H1 (cell line): ENCODE results near the gene DNAJB8. TPM values are rescaled to one million over a fixed set of nuclear protein-coding genes. Genes with fewer than 3 reads are reported as not detected.

ENCODE experiments used
- CTBP2 ChIP-seq: IDR thresholded peaks from 2 replicates; pipeline ENCODE4 v1.7.0; 2011; ENCODE audit warnings: borderline replicate concordance, mild to moderate bottlenecking, moderate library complexity, mixed read lengths, low read length; ENCODE audit not compliant: insufficient read depth, insufficient read length
- E2F6 ChIP-seq: IDR thresholded peaks from 2 replicates; pipeline ENCODE4 v1.6.1; 2012; ENCODE audit warnings: inconsistent platforms
- HDAC6 ChIP-seq: IDR thresholded peaks from one replicate; pipeline ENCODE4 v1.7.1; 2012; ENCODE audit warnings: low read depth, mild to moderate bottlenecking, inconsistent platforms, low read length, moderate library complexity
- polyA plus RNA-seq, 7 experiments: library from polyadenylated mRNA; depleted of rRNA in 3 of 7; stranded (reverse) in 5 of 7; unstranded in 2 of 7; fragments of >200 nt in 5 of 7; fragments of 200-250 nt in 2 of 7; gene quantifications; 1 replicate in 5 of 7; 2 replicates in 1 of 7; 4 replicates in 1 of 7; pipeline versions ENCODE4 v1.2.1 to v1.2.3, GENCODE V29; 2011 to 2013; ENCODE audit warnings: missing spikeins in 2 of 7, mixed read lengths in 2 of 7
- total RNA-seq: library from RNA; stranded (reverse); fragmentation: NEBNext Ultra II Directional; extraction: Animal tissue kit (Norgen Biotek cat#: 25700); gene quantifications from 2 replicates; pipeline ENCODE4 v1.2.1, GENCODE V29; 2021
- TF ChIP-seq, protein P1 (sequence below): fragments of 300-600 bp; sonication (generic); IDR thresholded peaks from 2 replicates; pipeline ENCODE4 v1.7.1; 2012; ENCODE audit warnings: low read length, moderate library complexity, mild to moderate bottlenecking, inconsistent platforms; ENCODE audit not compliant: insufficient replicate concordance

DNAJB8 gene
- total and polyA plus RNA-seq, 2 of the 8 experiments (the other 6 are each of a cell fraction or from before 2014, with no cell fraction given), result not detected

DNA sequence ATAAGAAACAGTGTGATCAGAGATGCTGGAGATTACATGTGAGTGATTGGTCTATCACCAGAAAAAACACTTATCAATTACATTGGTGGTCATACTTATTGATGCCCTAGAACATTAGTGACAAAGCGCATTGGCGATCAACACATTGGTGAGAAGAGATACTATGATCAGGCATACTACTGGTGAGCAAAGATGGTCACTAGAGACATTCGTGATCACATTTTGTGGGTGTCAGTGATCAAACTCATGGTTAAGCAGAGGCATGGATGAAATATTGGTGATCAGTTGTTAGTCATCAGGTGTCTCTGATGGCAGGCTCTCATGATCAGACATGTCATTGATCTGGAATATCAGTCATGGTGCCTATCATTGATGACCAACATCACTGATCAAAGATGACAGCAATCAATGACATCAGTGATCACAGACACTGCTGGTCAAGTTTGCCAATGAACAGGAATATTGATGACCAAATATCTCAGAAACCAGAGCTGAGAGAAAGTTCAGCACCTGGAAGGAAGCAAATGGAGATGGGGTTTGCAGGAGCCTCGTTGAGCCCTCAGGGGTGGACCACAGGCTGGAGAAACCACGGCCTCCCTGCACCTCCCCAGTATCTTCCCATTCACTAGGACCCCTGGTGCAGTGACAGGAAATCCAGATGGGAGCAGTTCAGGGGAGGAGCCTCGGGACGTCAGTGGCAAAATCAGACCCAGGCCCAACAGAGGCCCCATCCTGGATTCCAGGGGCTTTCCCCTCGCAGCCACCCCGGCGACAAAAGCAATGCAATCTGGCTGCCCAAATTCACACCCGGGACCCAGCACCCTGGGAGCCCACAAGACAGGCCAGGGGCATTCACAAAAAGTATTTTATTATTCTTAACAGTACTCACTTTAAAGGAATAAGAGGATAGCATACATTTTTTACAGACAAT is 12.2 kb upstream of the DNAJB8 start (continued):
- TF ChIP-seq, protein P1, sequence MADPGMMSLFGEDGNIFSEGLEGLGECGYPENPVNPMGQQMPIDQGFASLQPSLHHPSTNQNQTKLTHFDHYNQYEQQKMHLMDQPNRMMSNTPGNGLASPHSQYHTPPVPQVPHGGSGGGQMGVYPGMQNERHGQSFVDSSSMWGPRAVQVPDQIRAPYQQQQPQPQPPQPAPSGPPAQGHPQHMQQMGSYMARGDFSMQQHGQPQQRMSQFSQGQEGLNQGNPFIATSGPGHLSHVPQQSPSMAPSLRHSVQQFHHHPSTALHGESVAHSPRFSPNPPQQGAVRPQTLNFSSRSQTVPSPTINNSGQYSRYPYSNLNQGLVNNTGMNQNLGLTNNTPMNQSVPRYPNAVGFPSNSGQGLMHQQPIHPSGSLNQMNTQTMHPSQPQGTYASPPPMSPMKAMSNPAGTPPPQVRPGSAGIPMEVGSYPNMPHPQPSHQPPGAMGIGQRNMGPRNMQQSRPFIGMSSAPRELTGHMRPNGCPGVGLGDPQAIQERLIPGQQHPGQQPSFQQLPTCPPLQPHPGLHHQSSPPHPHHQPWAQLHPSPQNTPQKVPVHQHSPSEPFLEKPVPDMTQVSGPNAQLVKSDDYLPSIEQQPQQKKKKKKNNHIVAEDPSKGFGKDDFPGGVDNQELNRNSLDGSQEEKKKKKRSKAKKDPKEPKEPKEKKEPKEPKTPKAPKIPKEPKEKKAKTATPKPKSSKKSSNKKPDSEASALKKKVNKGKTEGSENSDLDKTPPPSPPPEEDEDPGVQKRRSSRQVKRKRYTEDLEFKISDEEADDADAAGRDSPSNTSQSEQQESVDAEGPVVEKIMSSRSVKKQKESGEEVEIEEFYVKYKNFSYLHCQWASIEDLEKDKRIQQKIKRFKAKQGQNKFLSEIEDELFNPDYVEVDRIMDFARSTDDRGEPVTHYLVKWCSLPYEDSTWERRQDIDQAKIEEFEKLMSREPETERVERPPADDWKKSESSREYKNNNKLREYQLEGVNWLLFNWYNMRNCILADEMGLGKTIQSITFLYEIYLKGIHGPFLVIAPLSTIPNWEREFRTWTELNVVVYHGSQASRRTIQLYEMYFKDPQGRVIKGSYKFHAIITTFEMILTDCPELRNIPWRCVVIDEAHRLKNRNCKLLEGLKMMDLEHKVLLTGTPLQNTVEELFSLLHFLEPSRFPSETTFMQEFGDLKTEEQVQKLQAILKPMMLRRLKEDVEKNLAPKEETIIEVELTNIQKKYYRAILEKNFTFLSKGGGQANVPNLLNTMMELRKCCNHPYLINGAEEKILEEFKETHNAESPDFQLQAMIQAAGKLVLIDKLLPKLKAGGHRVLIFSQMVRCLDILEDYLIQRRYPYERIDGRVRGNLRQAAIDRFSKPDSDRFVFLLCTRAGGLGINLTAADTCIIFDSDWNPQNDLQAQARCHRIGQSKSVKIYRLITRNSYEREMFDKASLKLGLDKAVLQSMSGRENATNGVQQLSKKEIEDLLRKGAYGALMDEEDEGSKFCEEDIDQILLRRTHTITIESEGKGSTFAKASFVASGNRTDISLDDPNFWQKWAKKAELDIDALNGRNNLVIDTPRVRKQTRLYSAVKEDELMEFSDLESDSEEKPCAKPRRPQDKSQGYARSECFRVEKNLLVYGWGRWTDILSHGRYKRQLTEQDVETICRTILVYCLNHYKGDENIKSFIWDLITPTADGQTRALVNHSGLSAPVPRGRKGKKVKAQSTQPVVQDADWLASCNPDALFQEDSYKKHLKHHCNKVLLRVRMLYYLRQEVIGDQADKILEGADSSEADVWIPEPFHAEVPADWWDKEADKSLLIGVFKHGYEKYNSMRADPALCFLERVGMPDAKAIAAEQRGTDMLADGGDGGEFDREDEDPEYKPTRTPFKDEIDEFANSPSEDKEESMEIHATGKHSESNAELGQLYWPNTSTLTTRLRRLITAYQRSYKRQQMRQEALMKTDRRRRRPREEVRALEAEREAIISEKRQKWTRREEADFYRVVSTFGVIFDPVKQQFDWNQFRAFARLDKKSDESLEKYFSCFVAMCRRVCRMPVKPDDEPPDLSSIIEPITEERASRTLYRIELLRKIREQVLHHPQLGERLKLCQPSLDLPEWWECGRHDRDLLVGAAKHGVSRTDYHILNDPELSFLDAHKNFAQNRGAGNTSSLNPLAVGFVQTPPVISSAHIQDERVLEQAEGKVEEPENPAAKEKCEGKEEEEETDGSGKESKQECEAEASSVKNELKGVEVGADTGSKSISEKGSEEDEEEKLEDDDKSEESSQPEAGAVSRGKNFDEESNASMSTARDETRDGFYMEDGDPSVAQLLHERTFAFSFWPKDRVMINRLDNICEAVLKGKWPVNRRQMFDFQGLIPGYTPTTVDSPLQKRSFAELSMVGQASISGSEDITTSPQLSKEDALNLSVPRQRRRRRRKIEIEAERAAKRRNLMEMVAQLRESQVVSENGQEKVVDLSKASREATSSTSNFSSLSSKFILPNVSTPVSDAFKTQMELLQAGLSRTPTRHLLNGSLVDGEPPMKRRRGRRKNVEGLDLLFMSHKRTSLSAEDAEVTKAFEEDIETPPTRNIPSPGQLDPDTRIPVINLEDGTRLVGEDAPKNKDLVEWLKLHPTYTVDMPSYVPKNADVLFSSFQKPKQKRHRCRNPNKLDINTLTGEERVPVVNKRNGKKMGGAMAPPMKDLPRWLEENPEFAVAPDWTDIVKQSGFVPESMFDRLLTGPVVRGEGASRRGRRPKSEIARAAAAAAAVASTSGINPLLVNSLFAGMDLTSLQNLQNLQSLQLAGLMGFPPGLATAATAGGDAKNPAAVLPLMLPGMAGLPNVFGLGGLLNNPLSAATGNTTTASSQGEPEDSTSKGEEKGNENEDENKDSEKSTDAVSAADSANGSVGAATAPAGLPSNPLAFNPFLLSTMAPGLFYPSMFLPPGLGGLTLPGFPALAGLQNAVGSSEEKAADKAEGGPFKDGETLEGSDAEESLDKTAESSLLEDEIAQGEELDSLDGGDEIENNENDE, result no peak
- TF ChIP-seq HDAC6 (no peak), E2F6 (no peak), CTBP2 (no peak)
